Small intestine (tissue), 7 donors: ENCODE data around the gene SOX18. TPM values are rescaled to one million over a fixed set of nuclear protein-coding genes. Genes with fewer than 3 reads are reported as not detected.

ENCODE experiments used
- DNase-seq, 2 donors: peaks; one replicate each; pipeline versions ENCODE4 v3.0.0 to v3.0.0-alpha.2; 2013
- FAIRE-seq: peaks from 2 replicates; lab custom pipeline; 2012; peaks lifted over from hg19 to GRCh38; lab: Jason Lieb, UNC
- H3K27ac ChIP-seq, 3 donors: one replicate each; pipeline ENCODE4 v1.5.1; 2013; ENCODE audit warnings: low read length in 2 of 3, mild to moderate bottlenecking in 2 of 3, control low read depth in 1 of 3, inconsistent platforms in 1 of 3, low read depth in 1 of 3, moderate library complexity in 1 of 3
- H3K27me3 ChIP-seq, 3 donors: one replicate each; pipeline ENCODE4 v1.6.1; 2013; ENCODE audit warnings: low read length in 3 of 3, inconsistent platforms in 1 of 3; ENCODE audit not compliant: control insufficient read depth in 3 of 3, insufficient read depth in 3 of 3
- H3K36me3 ChIP-seq, 3 donors: one replicate each; pipeline ENCODE4 v1.6.1; 2013; ENCODE audit warnings: low read length in 3 of 3, inconsistent platforms in 1 of 3, low read depth in 1 of 3, mild to moderate bottlenecking in 1 of 3, moderate library complexity in 1 of 3; ENCODE audit not compliant: control insufficient read depth in 3 of 3, insufficient read depth in 2 of 3
- H3K4me1 ChIP-seq, 3 donors: one replicate each; pipeline ENCODE4 v1.6.1; 2013; ENCODE audit warnings: low read length in 2 of 3, inconsistent platforms in 1 of 3, low read depth in 1 of 3, mild to moderate bottlenecking in 1 of 3, moderate library complexity in 1 of 3; ENCODE audit not compliant: control insufficient read depth in 3 of 3, insufficient read depth in 2 of 3
- H3K4me3 ChIP-seq, 3 donors: one replicate each; pipeline ENCODE4 v1.5.1; 2013; ENCODE audit warnings: low read length in 3 of 3, control low read depth in 1 of 3, inconsistent platforms in 1 of 3, low read depth in 1 of 3, mild to moderate bottlenecking in 1 of 3, moderate library complexity in 1 of 3
- H3K9me3 ChIP-seq, 2 donors: one replicate each; pipeline ENCODE4 v1.6.1; 2013; ENCODE audit warnings: low read depth in 1 of 2, low read length in 1 of 2; ENCODE audit not compliant: control insufficient read depth in 2 of 2, insufficient read depth in 1 of 2
- WGBS, 3 donors: extraction: QIAGEN DNeasy Blood & Tissue Kit; methylation state at CpG; one replicate each; pipeline ENCODE4 v1.1.7; 2013; 5-methylcytosine and 5-hydroxymethylcytosine counted together
- polyA plus RNA-seq, 4 donors: library from polyadenylated mRNA; stranded (reverse) in 3 of 4; unstranded in 1 of 4; fragments of 200-250 nt in 3 of 4; fragments of 120-200 nt in 1 of 4; gene quantifications; one replicate each; pipeline versions ENCODE4 v1.2.1 to v1.2.3, GENCODE V29; 2013
- donor health status: healthy with polysubstance abuse.
- donor health status: control.
- donor health status: control.
- donor health status: Bipolar disorder and iron deficiency.
- donor health status: healthy.

SOX18 gene
- polyA plus RNA-seq, 4 donors = 0.67 to 26.8 (median 2.9) TPM

GRCh38 chr20:64041781-64042053, 7.7 kb downstream of the SOX18 start:
- no peak overlapping the region for H3K4me3 ChIP-seq
- H3K36me3 ChIP-seq = no peaks in the 10 kb centered on the region
- peaks cover 0 to 12% (median 3%) of the 10 kb centered on the region in 3 donors for H3K4me1 ChIP-seq
- FAIRE-seq (no peak), DNase-seq (no peak)
- H3K27ac ChIP-seq = peak overlapping the region in 1 of 3 donors; percentile 62
- H3K27me3 ChIP-seq = peaks cover under 1 to 86% (median 24%) of the 10 kb centered on the region in 3 donors
- 16 to 27% (median 25%) methylated on average over 11 of the region's 11 CpGs for whole genome bisulfite sequencing, 3 donors
- no peaks in the 10 kb centered on the region for H3K9me3 ChIP-seq

GRCh38 chr20:64041040-64041780, 8.2 kb downstream of the SOX18 start:
- no peak for FAIRE-seq
- no peak overlapping the region for H3K4me3 ChIP-seq
- 38 to 48% (median 38%) methylated on average over 14 to 15 of the region's 15 CpGs for WGBS, 3 donors
- H3K4me1 ChIP-seq = peaks cover 0 to 17% (median 3%) of the 10 kb centered on the region in 3 donors
- DNase-seq = no peak
- H3K36me3 ChIP-seq = peaks cover 0 to 2% (median 0%) of the 10 kb centered on the region in 3 donors
- H3K27ac ChIP-seq = peak overlapping the region in 1 of 3 donors; percentile 8
- H3K27me3 ChIP-seq = peaks cover 2 to 86% (median 26%) of the 10 kb centered on the region in 3 donors
- H3K9me3 ChIP-seq = no peaks in the 10 kb centered on the region

- no peaks in the 10 kb centered on the region for H3K9me3 ChIP-seq
- FAIRE-seq (no peak), DNase-seq (no peak)
- no peak overlapping the region for H3K4me3 ChIP-seq
- peaks cover 0 to 17% (median 3%) of the 10 kb centered on the region in 3 donors for H3K4me1 ChIP-seq
- 55 to 68% (median 58%) methylated on average over 12 of the region's 12 CpGs for WGBS, 3 donors
- peaks cover 5 to 85% (median 23%) of the 10 kb centered on the region in 3 donors for H3K27me3 ChIP-seq
- H3K27ac ChIP-seq = peak overlapping the region in 1 of 3 donors; percentile 8
- peaks cover 0 to 10% (median 0%) of the 10 kb centered on the region in 3 donors for H3K36me3 ChIP-seq
Observed at GRCh38 chr20:64040231-64041039, 9.0 kb downstream of the SOX18 start.

GRCh38 chr20:64039293-64040160, 9.9 kb downstream of the SOX18 start:
- no peaks in the 10 kb centered on the region for H3K9me3 ChIP-seq
- WGBS, 3 donors = 9 to 11% (median 9%) methylated on average over 16 to 17 of the region's 17 CpGs
- peaks cover 3 to 19% (median 3%) of the 10 kb centered on the region in 3 donors for H3K36me3 ChIP-seq
- peaks cover 0 to 17% (median 3%) of the 10 kb centered on the region in 3 donors for H3K4me1 ChIP-seq
- peaks cover 5 to 81% (median 23%) of the 10 kb centered on the region in 3 donors for H3K27me3 ChIP-seq
- FAIRE-seq (no peak), DNase-seq (no peak)
- H3K4me3 ChIP-seq = peak overlapping the region; percentile 34 to 62 (median 56)
- H3K27ac ChIP-seq = peak overlapping the region in 1 of 3 donors; percentile 59

- WGBS, 3 donors = 0 to 1% (median 1%) methylated on average over 68 to 91 of the region's 91 CpGs
- H3K9me3 ChIP-seq = no peaks in the 10 kb centered on the region
- H3K36me3 ChIP-seq = peaks cover 3 to 27% (median 8%) of the 10 kb centered on the region in 3 donors
- H3K4me1 ChIP-seq = peaks cover 0 to 17% (median 3%) of the 10 kb centered on the region in 3 donors
- peak overlapping the region in 1 of 3 donors; percentile 69 for H3K27ac ChIP-seq
- H3K4me3 ChIP-seq = peak overlapping the region; percentile 34 to 62 (median 56)
- peaks cover 5 to 77% (median 23%) of the 10 kb centered on the region in 3 donors for H3K27me3 ChIP-seq
- DNase-seq = peak; percentile 68 to 88
- FAIRE-seq = no peak
Observed at GRCh38 chr20:64038565-64039292, 10.7 kb downstream of the SOX18 start.

GRCh38 chr20:64038224-64038564, 11.2 kb downstream of the SOX18 start:
- H3K27ac ChIP-seq = peak overlapping the region in 1 of 3 donors; percentile 69
- H3K4me1 ChIP-seq = peaks cover 0 to 17% (median 3%) of the 10 kb centered on the region in 3 donors
- peak overlapping the region in 2 of 3 donors; percentile 12 to 62 for H3K4me3 ChIP-seq
- WGBS, 3 donors = 0 to 2% (median 2%) methylated on average over 4 to 30 of the region's 30 CpGs
- H3K9me3 ChIP-seq = no peaks in the 10 kb centered on the region
- FAIRE-seq = no peak
- H3K36me3 ChIP-seq = peaks cover 3 to 32% (median 9%) of the 10 kb centered on the region in 3 donors
- peaks cover 5 to 76% (median 23%) of the 10 kb centered on the region in 3 donors for H3K27me3 ChIP-seq
- DNase-seq = no peak

- no peak for FAIRE-seq
- H3K4me3 ChIP-seq = peak overlapping the region in 2 of 3 donors; percentile 12 to 62
- H3K27me3 ChIP-seq = peaks cover 8 to 76% (median 23%) of the 10 kb centered on the region in 3 donors
Observed at GRCh38 chr20:64037498-64038213, 11.8 kb downstream of the SOX18 start.

More at GRCh38 chr20:64037498-64038213, 11.8 kb downstream of the SOX18 start:
- peaks cover 3 to 38% (median 11%) of the 10 kb centered on the region in 3 donors for H3K36me3 ChIP-seq
- H3K4me1 ChIP-seq = peaks cover 0 to 17% (median 3%) of the 10 kb centered on the region in 3 donors
- DNase-seq = no peak
- WGBS, 3 donors = 5 to 16% (median 7%) methylated on average over 35 to 36 of the region's 36 CpGs
- no peaks in the 10 kb centered on the region for H3K9me3 ChIP-seq
- no peak overlapping the region for H3K27ac ChIP-seq
